Cerebellar nuclear complex (tissue), 1 donor: ENCODE data around the gene DHCR7.

ENCODE experiments used
- DNase-seq, 2 experiments: peaks; one replicate each; lab custom pipeline; 2025; lab: John Stamatoyannopoulos, UW

DHCR7 gene

DNA sequence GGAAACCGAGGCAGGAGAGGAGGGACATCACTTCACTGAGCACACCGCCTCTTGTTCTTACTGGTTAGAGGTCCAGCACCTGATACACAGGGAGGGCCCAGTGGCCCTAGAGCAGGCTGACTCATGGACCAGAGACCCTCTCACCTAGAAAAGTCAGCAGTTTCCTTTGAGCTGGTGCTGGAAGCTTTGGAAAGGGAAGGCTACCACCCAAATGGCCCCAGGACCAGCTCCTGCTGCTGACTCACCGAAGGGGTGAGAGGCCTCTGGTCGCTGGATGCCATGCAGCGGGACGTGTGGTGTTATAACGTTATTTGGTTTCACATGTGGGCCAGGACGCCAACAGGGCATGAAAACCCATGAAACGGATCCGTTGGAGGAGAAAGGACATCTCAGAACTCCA is 8.6 kb upstream of the DHCR7 start:
- DNase-seq = no peak

DNA sequence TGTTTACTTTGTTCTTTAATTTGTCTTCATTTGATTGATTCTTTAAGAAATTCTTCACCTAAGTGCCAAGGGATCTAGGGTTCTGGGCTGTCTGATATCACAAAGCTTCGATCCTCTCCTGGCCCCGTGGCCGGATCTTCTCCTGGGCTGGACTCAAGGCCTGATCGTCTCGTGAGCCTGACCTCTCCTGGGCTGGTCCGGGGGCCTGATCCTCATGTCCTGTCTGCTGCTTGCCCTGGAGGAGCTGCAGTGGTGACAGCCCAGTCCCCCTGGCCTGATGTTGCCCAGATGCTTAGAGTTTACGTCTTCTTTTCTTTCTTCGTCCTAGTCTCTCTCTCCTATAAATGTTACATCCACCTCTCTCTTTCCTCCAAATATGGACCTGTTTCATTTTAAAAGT is 8.1 kb upstream of the DHCR7 start:
- no peak for DNase-seq

DNA sequence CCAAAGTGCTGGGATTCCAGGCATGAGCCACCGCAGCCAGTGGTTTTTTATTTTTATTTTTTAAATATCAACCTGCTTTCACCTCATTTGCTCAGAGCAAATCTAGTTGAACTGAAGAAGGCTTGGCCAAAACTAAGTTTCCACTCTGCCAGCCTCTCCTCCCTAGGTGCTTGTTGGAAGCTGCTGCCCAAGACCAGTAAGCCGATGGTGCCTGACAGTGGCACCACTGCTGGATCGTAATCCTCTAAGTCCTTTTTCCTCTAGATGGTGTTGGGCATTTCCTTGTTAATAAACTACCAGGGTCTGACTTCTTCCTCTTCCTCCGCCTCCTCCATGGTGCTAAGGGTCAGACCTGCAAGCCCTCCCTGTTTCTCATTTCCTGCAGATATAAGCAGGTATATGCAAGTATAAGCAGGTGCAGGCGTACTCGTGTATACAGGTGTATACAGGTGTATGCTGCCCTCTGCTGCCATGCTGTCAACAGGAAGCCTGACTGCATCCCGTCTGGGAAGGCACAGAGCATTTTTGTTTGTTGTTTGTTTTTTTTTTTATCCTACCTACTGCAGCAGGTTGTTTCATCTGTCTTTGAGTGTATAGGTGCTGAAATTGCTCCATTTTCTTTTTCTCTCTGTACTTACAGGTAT is 6.4 kb upstream of the DHCR7 start:
- no peak for DNase-seq

DNA sequence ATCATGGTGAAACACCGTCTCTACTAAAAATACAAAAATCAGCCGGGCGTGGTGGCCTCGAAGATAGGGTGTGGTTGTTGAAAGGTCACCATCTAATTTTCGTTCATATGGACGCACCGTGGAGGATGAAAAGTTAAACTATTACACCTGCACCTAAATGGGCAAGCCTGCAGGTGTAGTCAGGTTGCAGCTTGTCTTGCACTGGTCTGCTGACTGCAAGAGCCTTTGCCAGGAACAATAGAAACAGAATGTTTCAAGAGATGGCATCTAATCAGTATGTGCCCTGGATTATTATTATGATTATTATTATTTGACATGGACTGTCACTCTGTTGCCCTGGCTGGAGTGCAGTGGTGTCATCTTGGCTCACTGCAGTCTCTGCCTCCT is 5.7 kb upstream of the DHCR7 start:
- no peak for DNase-seq

DNA sequence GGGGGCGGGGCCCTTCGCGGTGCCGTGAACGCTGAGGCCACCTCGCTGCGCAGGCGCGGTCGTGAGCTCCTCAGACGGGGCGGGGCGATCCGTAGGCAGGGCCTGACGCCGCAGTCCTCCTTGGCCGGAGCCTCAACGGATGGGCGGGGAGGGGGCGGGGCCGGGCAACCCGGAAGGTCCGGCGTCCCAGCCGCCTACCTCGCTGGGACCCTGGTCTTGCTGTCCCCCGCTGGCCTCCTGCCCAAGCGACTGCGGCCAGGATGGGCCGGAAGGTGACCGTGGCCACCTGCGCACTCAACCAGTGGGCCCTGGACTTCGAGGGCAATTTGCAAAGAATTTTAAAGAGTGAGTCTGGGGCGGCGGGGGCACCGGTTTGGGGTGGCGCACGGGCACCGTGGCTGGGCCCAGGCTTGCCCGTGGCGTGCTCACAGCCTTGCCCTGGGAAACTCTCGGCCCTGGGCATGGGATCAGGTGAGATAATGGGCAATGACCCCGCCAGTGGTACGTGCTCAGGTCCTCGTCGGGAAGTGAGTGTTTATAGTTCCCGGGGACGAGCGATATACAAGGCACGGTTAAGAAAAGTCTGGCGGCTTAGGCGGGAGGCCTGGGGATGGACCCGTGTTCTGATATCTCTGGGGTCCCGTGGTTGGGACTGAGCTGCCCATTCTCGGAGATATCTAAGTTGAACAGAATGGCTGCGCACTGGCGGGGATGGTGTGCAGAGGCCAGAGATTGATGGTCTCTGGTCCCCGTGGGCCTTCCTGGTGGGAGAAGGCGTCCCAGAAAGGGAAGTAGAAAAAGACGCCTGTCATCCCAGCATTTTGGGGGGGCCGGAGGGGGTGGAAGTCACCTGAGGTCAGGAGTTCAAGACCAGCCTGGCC is 5.1 kb upstream of the DHCR7 start, which contains the start of gene NADSYN1:
NADSYN1 (plus strand) TSS at position 167 of the 881 bp plus-strand sequence; CDS start at position 261, 94 bp downstream.
- DNase-seq = peak; percentile 68 to 80

DNA sequence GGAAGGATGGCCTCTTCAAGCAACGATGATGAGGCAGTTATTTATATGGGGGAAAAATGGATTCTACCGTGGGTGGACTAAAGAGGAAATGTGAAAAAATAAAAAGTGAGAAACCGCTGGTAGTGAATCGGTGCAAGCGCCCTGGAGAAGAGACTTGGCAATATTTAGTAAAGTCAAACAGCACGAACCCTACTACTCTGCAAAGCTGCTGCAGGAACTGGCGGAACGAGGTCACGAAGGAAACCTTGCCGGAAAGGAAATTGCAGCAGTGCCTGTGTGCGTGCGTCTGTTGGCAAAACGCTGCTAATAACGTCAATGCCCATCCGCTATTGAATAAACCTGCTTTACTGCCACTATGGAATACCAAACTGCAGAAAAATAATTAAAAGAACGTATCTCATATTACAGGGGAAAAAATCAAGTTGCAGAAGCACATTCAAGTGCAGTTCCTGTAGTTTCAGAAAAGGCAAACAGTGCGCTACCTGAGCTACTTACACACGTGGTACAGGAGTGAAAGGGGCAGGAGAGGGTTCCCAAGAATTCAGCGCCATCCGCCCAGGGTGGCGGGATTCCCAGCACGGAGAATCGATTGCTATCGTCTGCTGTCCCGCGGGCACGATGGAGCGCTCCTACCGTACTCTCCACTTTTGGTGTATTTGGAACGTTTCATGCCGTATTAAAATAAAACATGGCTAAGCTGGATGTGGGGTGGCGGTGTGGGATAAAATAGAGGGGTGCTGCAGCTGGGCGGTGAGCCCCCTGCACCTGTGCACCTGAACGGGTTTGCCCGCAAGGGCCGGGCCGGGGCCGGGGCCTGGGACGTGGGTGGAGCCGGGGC is 4.2 kb upstream of the DHCR7 start:
- DNase-seq = no peak

DNA sequence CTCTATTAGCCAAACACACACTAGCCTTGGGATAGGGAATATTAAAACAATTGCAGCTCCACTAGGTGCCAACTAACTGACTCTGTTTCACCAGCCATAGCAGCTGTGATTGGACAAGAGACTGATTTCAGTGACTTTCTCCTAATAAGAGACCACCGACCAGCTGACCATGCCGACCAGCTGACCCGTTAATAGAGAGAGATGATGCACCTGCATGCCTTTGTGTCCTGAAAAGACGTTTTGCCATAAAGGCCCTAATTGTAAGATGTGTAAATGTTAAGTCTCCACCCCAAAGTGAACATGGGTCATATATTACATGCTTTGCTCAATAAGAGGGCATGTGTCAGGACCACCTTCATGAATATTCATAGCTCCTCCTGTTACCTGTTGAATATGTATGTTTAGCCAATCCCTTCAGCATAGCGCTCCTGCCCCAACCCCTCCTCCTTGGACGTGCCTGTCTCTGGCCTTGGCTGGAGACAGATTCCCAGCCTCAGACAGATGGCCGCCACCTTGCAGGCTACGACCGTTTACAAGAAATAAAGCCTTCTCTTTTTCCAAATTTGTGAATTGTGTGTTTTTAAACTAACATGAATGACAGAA is 3.5 kb upstream of the DHCR7 start:
- DNase-seq = peak in 1 of 2 experiments; percentile 18

DNA sequence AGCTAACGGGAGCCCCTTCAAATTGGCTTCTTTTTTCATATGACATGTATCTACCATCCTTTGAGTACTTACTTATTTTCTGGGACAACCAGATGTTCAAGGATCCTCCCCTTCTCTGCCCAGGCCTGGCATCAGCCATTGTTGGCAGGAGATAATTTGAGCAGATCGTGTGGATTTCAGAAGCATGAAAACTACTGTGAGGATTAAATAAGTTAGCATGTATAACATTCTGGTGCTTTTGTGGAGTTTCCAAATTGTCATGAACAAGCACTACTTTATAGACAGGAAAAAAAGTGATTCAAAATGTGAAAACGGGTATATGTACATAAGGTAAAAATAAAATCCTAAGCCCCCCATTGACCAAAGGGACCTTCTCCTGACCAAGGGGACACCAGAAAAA is 2.7 kb upstream of the DHCR7 start:
- DNase-seq = no peak

DNA sequence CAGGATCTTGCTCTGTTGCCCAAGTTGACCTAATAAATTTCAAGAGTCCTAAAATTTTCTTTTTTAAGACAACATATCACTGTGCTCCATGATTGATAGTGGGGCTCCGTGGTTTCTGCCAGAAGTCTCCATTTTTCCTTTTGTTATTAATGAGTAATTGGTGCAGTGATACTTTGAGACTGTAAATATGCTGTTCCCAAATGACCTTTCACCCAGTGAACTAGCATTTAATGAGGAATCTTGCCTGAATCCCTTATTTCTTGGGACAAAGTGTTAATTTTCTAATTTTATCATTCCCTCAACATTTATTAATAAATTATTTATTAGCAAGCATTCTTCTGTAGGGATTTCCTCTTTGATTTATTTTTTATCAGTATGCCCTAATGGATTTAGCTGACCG is 2.3 kb upstream of the DHCR7 start:
- DNase-seq = no peak

DNA sequence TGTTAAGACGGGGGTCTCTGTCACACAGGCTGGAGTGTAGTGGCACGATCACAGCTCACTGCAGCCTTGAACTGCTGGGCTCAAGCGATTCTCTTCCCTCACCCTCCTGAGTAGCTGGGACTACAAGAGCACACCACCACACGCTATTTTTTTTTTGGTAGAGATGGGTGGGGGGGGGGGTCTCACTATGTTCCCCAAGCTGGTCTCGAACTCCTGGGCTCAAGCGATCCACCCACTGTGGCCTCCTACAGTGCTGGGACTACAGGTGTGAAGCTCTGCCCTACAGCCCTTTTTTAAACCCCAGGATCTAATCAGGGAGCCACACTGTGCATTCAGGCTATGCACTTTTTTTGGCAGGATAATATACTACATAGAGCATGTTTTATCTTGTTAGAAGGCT is 1.4 kb upstream of the DHCR7 start:
- DNase-seq = no peak

DNA sequence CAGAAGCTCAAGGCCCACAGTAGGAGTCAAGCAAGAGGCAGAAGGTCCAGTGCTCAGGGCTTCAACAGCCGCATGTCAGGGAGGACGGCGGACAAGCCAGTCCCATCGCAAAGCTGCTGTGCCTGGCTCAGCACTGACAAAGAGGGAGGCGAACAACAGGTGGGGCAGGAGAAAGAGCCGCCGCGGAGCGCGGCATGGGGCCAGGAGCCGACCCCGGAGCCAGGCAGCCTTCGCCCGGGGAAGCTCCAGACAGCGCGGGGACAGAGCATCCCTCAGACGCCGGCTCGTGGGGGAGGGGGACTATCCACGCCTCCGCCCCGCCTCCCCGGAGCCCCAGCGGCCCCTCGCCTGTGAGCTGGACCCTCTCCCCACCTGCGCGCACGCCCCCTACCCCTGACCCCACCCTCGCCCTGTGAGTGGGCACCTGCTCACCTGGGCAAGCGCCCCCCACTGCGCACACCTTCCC is 369 bp downstream of the DHCR7 start:
- no peak for DNase-seq

DNA sequence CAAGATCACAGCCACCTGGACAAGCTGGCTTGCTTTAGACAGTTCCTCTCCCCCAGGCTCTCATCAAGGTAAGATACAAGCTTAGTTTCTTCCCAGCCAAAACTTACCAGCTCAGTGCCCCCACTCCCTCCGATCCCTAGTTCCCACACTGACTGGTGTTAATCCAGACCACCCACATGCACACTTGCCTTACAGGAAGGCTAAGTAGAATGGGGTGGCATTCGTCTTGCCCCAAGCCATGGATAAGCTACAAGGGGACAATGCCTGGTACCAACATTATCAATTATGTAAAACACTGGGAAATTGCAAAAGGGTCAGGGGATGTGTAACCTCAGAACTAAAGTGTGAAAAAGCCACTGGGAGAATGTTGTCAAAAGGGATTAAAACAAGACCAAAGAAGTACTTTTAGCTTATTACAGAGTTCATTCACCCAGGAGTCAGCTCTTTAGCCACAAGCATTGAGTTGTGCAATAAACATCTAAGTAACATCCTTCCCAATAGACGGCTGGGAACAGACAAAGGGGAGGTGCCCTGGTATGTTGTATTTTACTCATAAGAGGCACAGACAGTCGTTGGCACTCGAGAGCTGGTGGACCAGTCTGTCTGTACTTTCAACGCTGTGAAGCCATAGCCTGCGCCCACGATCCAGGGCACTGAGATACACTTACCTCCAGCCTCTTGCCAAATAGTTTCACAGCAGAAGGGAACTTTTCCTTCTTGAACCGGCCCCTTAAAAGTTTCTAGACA is 1.1 kb downstream of the DHCR7 start:
- no peak for DNase-seq

DNA sequence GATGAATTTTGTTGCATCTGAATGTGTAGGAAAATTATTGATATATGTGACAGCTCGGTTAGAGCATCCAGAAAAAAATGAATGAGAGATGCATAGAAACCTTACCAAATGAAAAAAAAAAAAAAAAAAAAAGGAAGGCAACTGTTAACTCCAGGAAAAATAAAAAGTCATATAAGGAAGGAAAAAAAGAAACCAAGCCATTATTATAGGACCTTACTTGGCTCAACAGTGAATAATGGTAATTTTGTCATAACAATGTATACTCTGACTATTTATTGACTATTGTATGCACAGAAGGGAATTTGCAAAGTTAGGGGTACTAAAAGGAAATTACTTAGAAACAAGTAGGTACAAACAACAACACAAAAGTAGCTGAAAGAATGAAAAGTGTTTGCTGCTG is 2.0 kb downstream of the DHCR7 start:
- no peak for DNase-seq

DNA sequence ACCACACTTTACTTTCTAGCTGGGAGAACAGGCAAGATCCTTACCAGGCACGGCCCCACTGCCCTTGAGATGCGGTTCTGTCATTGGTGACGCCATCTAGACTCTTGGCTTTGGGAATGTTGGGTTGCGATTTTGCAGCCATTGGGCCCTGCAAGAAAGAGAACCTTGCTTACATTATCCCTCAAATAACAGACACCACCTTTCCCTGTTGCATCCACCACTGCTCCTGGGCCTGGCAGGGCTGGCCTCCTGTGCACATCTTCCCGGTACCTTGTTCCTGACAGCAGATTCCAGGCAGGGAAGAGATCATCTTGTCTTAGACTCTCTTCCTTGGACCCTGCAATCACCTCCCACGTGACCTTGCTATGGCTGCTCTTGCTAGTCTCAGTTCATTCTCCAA is 3.4 kb downstream of the DHCR7 start:
- no peak for DNase-seq

DNA sequence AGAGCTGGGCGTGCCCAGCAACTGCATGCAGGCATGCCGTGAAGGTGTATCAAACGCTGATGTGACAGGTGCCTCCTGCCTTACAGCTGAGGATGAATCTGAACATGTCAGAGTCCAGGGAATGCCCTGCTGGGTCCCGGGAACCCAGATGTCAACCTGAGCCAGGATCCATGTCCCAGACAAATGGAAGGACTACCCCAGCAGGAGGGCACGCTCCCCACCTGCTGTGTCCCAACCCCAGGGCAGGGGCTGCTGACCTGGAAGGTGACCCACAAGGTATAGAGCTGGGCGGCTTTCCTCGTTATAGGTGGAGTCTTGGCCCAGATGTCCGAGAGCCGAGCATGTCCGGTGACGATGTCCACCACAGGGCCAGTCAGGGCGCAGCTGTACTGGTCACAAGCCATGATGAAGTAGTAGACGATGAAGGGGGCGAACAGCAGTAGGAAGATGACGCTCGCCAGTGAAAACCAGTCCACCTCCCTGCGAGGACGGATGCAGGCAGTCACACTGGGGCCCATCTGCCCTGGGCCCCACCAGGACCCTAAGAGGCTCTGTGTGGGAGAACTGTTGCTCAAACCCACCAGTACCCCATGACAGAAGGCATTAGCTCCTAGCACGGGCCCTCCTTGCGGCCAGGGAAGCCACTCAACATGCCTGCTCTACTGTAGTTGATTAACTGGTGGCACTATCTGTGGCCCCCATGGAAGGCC is 4.3 kb downstream of the DHCR7 start:
- DNase-seq = no peak

DNA sequence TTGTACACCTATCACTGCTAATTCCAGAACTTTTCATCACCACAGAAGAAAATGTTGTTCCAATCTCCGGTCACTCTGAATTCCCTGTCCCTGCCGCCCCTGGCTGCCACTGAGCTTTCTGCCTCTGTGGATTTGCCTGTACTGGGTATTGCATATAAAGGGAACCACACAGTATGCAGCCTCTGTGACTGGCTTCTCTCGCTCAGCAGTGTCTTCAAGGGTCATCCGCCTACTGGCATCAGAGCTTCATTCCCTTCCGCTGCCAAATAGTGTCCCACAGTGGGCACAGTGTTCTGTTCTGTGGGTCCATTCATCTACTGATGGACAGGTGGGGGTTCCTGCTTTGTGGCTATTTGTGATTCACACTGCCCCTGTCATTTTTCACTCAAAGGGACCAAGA is 5.3 kb downstream of the DHCR7 start:
- DNase-seq = no peak

DNA sequence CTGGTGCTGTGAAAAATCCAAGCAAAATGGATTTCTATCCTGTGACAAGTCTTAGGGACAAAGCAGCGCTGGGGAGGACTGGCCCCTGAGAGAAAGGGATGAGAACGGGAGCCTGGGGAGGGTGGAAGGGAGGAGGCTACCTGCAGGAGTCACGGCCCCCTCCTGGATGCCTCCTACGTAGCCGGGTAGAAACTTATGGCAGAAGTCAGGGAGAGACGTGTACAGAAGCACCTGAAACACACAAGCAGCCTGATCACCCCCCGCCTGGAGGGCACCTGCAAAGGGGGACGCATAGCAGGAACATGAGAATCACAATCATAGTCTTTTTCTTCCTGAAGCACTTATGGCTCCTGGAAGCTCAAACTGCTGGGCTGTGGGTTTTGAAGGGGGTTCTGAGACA is 6.1 kb downstream of the DHCR7 start:
- no peak for DNase-seq

DNA sequence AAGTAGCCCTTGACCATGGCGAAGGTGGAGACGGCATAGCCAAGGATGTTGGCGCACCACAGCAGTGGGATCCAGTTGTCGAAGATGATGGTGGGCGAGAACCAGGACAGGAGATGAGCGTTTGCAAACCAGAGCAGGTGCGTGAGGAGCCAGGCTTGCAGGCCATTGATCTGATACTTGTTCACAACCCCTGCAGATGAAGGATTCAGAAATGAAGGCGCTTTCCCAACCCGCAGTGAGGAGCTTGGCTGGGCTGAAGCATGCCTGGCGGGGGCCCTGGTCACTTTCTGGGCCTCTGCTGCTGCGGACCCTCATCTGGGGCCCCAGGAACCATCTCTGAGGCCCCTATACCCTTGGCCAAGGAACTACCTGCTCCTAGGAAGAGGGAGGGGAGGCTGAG is 6.9 kb downstream of the DHCR7 start:
- DNase-seq = no peak

DNA sequence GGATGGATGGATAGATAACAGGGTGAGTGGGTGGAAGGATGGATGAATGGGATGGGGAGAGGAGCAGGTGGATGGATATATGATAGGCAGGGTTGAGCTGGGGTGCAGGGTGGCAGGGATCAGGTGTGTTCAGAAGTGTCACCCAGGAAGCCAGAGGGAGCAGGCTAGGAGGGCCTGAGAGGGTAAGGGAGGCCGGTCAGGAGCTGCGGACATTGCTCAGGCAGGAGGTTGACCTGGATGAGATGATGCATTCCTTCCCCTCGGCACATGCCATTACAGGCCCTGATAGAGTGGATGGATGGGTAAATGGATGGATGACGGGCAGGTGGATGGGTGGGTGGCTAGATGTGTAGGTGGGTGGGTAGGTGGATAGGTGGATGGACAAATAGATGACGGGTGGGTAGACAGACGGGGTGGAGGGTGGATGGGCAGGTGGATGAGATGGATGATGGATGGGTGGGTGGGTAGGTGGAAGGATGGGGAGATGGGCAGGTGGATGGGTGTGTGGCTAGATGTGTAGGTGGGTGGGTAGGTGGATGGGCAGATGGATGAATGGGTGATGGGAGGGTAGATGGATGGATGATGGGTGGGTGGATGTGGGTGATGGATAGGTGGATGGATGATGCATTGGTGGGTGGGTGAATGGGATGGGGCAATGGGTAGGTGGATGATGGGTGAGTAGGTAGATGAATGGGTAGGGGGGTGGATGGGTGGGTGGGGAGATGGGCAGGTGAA is 8.0 kb downstream of the DHCR7 start:
- DNase-seq = no peak

DNA sequence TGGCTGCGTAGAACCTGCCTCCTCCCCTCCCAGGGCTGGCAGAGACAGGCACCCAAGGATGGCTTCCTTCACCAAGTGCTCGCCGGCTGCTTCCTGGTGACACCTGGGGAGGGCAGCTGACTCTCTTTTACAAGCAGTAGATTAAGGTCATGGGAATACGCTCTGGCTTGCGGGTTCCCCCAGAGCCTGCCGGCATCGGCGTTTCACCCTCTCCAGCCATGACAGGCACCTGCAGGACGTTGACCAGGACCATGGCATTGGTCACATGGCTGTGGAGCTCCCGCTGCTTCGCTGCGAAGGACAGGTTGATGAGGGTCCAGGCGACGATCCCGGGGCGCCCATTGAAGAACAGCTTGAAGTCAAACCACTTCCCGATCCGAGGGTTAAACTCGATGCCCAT is 9.5 kb downstream of the DHCR7 start:
- no peak for DNase-seq
